Activated CD8-positive, alpha-beta T cell treated with anti-CD3 and anti-CD28 coated beads, Interleukin-2, amount 10 ng/mL, durations not matched to agents 7 days and 5 days (primary cell): Measurements from ENCODE around the gene STIM1. TPM values are rescaled to one million over a fixed set of nuclear protein-coding genes. Genes with fewer than 3 reads are reported as not detected.
A peak's percentile ranks its signal among the peaks of the same experiment; 100 is the strongest.
"Not testable (repeated sequence)": the region's sequence is repeated elsewhere in the genome, so short reads cannot be mapped to it uniquely, and the experiment has no call there.

Experiments
- ATAC-seq: fragments of 150-1000 bp; cut with Tn5 transposase; one replicate; pipeline ENCODE4 v1.10.0; 2021; ENCODE audit warnings: moderate library complexity
- CTCF ChIA-PET: fragments of 350-600 bp; sonication (Branson Sonifier 250); formaldehyde crosslinking; loops from one replicate; lab custom pipeline; 2021; ENCODE audit warnings: antibody characterized with exemption; lab: Charles Lee
- POLR2A ChIA-PET: fragments of 350-600 bp; sonication (Branson Sonifier 250); formaldehyde crosslinking; loops from one replicate; lab custom pipeline; 2021; ENCODE audit warnings: antibody characterized with exemption; lab: Charles Lee
- DNase-seq: peaks from one replicate; pipeline ENCODE4 v3.0.0-alpha.2; 2020
- H3K27ac Mint-ChIP-seq: one replicate; pipeline ENCODE4 v1.8.0; 2021; ENCODE audit warnings: mild to moderate bottlenecking, mixed read lengths
- H3K27me3 Mint-ChIP-seq: one replicate; pipeline ENCODE4 v1.8.0; 2021; ENCODE audit warnings: low read depth, mixed read lengths
- H3K36me3 Mint-ChIP-seq: one replicate; pipeline ENCODE4 v1.8.0; 2021; ENCODE audit warnings: low read depth, mixed read lengths
- H3K4me1 Mint-ChIP-seq: one replicate; pipeline ENCODE4 v1.8.0; 2021; ENCODE audit warnings: low read depth, mixed read lengths
- H3K4me3 Mint-ChIP-seq: one replicate; pipeline ENCODE4 v1.8.0; 2021; ENCODE audit warnings: mild to moderate bottlenecking, mixed read lengths
- H3K9me3 Mint-ChIP-seq: one replicate; pipeline ENCODE4 v1.8.0; 2022; ENCODE audit warnings: mixed read lengths; ENCODE audit not compliant: insufficient read depth
- total RNA-seq, 2 experiments: library from RNA; stranded (reverse); gene quantifications; one replicate each; pipeline ENCODE4 v1.2.3, GENCODE V29; 2021

The STIM1 gene
- total RNA-seq, 2 experiments from 2014 or later: 97.3 to 104 TPM

GRCh38 chr11:3853899-3854659, 1.4 kb upstream of the STIM1 start:
- H3K4me1 Mint-ChIP-seq: peaks cover 53% of the 10 kb centered on the region

GRCh38 chr11:3854660-3854976, 846 bp upstream of the STIM1 start:
- Mint-ChIP-seq H3K36me3 (peaks cover 25% of the 10 kb centered on the region), H3K9me3 (no peaks in the 10 kb centered on the region), H3K4me1 (peaks cover 53% of the 10 kb centered on the region), H3K27ac (peak overlapping the region; percentile 99), H3K4me3 (peak overlapping the region; percentile 88), H3K27me3 (no peaks in the 10 kb centered on the region)
- CTCF ChIA-PET: interaction anchor here (0.7 to 19.5 kb wide), 65 partner anchors 12 to 242 kb away, joined by 3 to 630 read pairs (median 10); partner anchors contain the start of genes NUP98, PGAP2 and RHOG
- ATAC-seq (no peak), DNase-seq (no peak)
- POLR2A ChIA-PET: interaction anchor here (0.5 to 13.5 kb wide), 40 partner anchors 10 to 239 kb away, joined by 3 to 234 read pairs (median 5); partner anchors contain the start of genes NUP98 and RHOG

More at GRCh38 chr11:3853899-3854659, 1.4 kb upstream of the STIM1 start:
- POLR2A ChIA-PET: interaction anchor here (0.5 to 13.5 kb wide), 37 partner anchors 10 to 240 kb away, joined by 3 to 234 read pairs (median 5); partner anchors contain the start of genes NUP98 and RHOG
- DNase-seq: peak; percentile 85
- Mint-ChIP-seq H3K27ac (peak overlapping the region; percentile 99), H3K9me3 (no peaks in the 10 kb centered on the region), H3K36me3 (peaks cover 21% of the 10 kb centered on the region), H3K27me3 (no peaks in the 10 kb centered on the region), H3K4me3 (peak overlapping the region; percentile 88)
- CTCF ChIA-PET: interaction anchor here (0.7 to 19.5 kb wide), 60 partner anchors 13 to 241 kb away, joined by 3 to 630 read pairs (median 11); partner anchors contain the start of genes NUP98, PGAP2 and RHOG
- ATAC-seq: peak; percentile 63

DNA sequence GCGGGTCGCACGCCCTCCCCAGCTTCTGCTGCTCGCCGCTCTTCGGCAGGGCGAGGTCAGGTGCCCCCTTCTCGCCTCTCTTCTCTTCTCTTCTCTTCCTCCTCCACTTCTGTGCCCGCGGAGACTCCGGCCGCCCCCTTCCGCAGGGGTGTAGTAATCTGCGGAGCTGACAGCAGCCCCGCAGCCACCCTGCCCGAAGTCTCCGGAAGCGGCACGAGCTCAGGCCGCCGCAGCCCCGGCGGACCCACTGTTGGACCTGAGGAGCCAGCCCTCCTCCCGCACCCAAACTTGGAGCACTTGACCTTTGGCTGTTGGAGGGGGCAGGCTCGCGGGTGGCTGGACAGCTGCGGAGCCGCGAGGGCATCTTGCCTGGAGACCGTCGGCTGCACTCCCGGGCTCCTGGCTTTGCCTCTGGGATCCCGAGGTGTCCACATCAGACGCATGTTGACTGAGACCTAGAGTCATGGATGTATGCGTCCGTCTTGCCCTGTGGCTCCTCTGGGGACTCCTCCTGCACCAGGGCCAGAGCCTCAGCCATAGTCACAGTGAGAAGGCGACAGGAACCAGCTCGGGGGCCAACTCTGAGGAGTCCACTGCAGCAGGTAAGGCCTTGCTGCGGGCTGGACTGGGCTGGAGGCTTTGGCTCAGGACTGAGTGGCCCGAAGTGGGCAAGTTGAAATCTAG, 486 bp downstream of the STIM1 start:
- Mint-ChIP-seq H3K27ac (peak overlapping the region; percentile 93), H3K4me1 (peaks cover 66% of the 10 kb centered on the region), H3K4me3 (peak overlapping the region; percentile 84), H3K9me3 (no peaks in the 10 kb centered on the region), H3K36me3 (peaks cover 28% of the 10 kb centered on the region), H3K27me3 (no peaks in the 10 kb centered on the region)
- ChIA-PET POLR2A (interaction anchor here (0.9 to 13.5 kb wide), 26 partner anchors 8 to 236 kb away, joined by 3 to 234 read pairs (median 6); partner anchors contain the start of genes NUP98 and RHOG), CTCF (interaction anchor here (0.7 to 19.5 kb wide), 37 partner anchors 11 to 225 kb away, joined by 3 to 630 read pairs (median 15); partner anchors contain the start of genes NUP98, PGAP2 and RHOG)
- ATAC-seq: peak; percentile 8
- peak; percentile 75 for DNase-seq

DNA sequence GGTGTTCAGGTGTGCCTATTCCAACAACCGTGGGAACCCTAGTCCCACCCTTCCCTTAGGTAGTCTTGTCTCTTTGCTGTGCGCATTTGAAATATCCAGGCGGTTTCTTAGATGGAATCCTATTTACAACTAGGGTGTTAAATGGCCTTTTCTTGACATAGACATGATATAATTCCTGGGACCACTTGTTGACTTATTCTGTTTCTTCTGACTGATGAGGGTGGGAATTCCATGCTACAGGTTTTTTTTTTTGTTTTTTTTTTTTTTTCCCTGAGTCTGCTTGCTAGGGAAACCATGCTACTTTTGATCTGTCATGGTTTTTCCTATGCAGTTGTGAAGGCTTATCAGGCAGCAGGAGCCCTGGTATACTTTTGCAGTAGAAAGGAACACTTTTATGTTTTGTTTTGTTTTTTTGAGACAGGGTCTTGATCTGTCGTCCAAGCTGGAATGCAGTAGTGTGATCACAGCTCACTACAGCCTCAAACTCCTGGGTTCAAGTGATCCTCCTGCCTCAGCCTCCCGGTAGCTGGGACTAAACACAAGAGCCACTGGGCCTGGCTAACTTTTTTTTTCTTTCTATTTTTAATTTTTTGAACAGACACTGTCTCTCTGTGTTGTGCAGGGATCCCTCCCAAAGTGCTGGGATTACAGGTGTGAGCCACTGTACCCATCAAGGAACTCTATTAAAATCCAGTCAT, 1.5 kb downstream of the STIM1 start:
- ATAC-seq: no peak
- POLR2A ChIA-PET: interaction anchor here (0.7 to 13.5 kb wide), 6 partner anchors 8 to 110 kb away, joined by 3 to 234 read pairs (median 12); partner anchors contain the start of gene RHOG
- H3K4me1 Mint-ChIP-seq: peaks cover 71% of the 10 kb centered on the region
- H3K27ac Mint-ChIP-seq: peak overlapping the region; percentile 93
- no peaks in the 10 kb centered on the region for H3K9me3 Mint-ChIP-seq
- DNase-seq: no peak
- no peaks in the 10 kb centered on the region for H3K27me3 Mint-ChIP-seq
- CTCF ChIA-PET: interaction anchor here (2.6 to 19.5 kb wide), 8 partner anchors 7 to 213 kb away, joined by 17 to 630 read pairs (median 69); partner anchors contain the start of gene RHOG
- peaks cover 31% of the 10 kb centered on the region for H3K36me3 Mint-ChIP-seq
- peak overlapping the region; percentile 84 for H3K4me3 Mint-ChIP-seq

- ATAC-seq (no peak), DNase-seq (no peak)
- Mint-ChIP-seq H3K4me3 (peak overlapping the region; percentile 84), H3K27ac (peak overlapping the region; percentile 79), H3K27me3 (no peaks in the 10 kb centered on the region), H3K9me3 (no peaks in the 10 kb centered on the region), H3K4me1 (peaks cover 72% of the 10 kb centered on the region), H3K36me3 (peaks cover 36% of the 10 kb centered on the region)
- ChIA-PET POLR2A (interaction anchor here (0.6 to 13.5 kb wide), 4 partner anchors 8 to 114 kb away, joined by 3 to 234 read pairs (median 3); partner anchors contain the start of gene RHOG), CTCF (interaction anchor here (0.8 to 19.5 kb wide), 7 partner anchors 8 to 212 kb away, joined by 3 to 630 read pairs (median 17); partner anchors contain the start of gene RHOG)
These were observed 2.2 kb downstream of the STIM1 start for GRCh38 chr11:3857628-3858027.

- ATAC-seq: no peak
- CTCF ChIA-PET: interaction anchor here (1.0 to 19.5 kb wide), 9 partner anchors 9 to 210 kb away, joined by 3 to 630 read pairs (median 5); partner anchors contain the start of gene RHOG
- peak; percentile 59 for DNase-seq
- POLR2A ChIA-PET: interaction anchor here (1.0 to 13.5 kb wide), 4 partner anchors 10 to 88 kb away, joined by 3 to 234 read pairs (median 4); partner anchors contain the start of gene RHOG
- Mint-ChIP-seq H3K27ac (peak overlapping the region; percentile 79), H3K9me3 (no peaks in the 10 kb centered on the region), H3K4me3 (peak overlapping the region; percentile 84), H3K27me3 (no peaks in the 10 kb centered on the region), H3K4me1 (peaks cover 67% of the 10 kb centered on the region), H3K36me3 (peaks cover 46% of the 10 kb centered on the region)
These were observed 4.0 kb downstream of the STIM1 start for GRCh38 chr11:3859373-3859881.

- POLR2A ChIA-PET: interaction anchor here (0.6 to 13.5 kb wide), 5 partner anchors 13 to 87 kb away, joined by 3 to 234 read pairs (median 4); partner anchors contain the start of gene RHOG
- peak overlapping the region; percentile 84 for H3K4me3 Mint-ChIP-seq
These were observed 4.9 kb downstream of the STIM1 start for GRCh38 chr11:3860375-3860774.

DNA sequence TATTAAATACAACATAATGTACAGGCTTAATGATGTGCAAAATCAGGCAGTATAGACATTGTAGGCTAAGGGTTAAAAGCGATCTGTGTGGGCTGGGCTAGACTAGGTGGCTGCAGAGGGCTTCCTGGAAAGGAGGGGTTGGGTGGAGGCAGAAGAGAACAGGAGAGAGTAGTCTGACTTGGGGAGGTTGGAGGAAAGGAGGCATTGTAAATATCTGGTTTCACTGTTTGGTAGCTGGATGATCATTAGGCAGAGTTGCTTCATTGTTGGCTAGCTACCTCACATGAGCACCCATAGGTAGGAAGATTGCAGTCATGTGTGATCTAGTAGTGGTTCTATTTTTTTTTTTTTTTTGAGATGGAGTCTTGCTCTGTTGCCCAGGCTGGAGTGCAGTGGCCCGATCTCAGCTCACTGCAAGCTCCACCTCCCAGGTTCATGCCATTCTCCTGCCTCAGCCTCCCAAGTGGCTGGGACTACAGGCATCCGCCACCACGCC, 5.5 kb downstream of the STIM1 start:
- H3K4me3 Mint-ChIP-seq: peak overlapping the region; percentile 84
- H3K27me3 Mint-ChIP-seq, H3K9me3 Mint-ChIP-seq: not testable (repeated sequence)
- peaks cover 79% of the 10 kb centered on the region for H3K4me1 Mint-ChIP-seq
- peaks cover 50% of the 10 kb centered on the region for H3K36me3 Mint-ChIP-seq
- peak overlapping the region; percentile 84 for H3K27ac Mint-ChIP-seq
- CTCF ChIA-PET: interaction anchor here (0.9 to 19.5 kb wide), 7 partner anchors 8 to 209 kb away, joined by 3 to 630 read pairs (median 6); partner anchors contain the start of gene RHOG
- POLR2A ChIA-PET: interaction anchor here (0.6 to 13.5 kb wide), 6 partner anchors 10 to 231 kb away, joined by 3 to 234 read pairs (median 3); partner anchors contain the start of gene RHOG
- peak; percentile 69 for DNase-seq
- ATAC-seq: peak; percentile 74

More at GRCh38 chr11:3860375-3860774, 4.9 kb downstream of the STIM1 start:
- H3K4me1 Mint-ChIP-seq: peaks cover 73% of the 10 kb centered on the region
- peak overlapping the region; percentile 58 for H3K27ac Mint-ChIP-seq
- no peaks in the 10 kb centered on the region for H3K27me3 Mint-ChIP-seq
- DNase-seq: no peak
- no peak for ATAC-seq
- no peaks in the 10 kb centered on the region for H3K9me3 Mint-ChIP-seq
- CTCF ChIA-PET: interaction anchor here (1.0 to 19.5 kb wide), 8 partner anchors 10 to 209 kb away, joined by 3 to 630 read pairs (median 6); partner anchors contain the start of gene RHOG
- H3K36me3 Mint-ChIP-seq: peaks cover 50% of the 10 kb centered on the region

- H3K36me3 Mint-ChIP-seq: peaks cover 44% of the 10 kb centered on the region
- H3K27ac Mint-ChIP-seq: peak overlapping the region; percentile 84
- H3K4me1 Mint-ChIP-seq: peaks cover 86% of the 10 kb centered on the region
- ATAC-seq: peak; percentile 34
- DNase-seq: peak; percentile 61
- ChIA-PET CTCF (interaction anchor here (0.9 to 19.5 kb wide), 6 partner anchors 9 to 208 kb away, joined by 3 to 630 read pairs (median 22); partner anchors contain the start of gene RHOG), POLR2A (interaction anchor here (1.0 to 13.5 kb wide), 3 partner anchors 10 to 230 kb away, joined by 3 to 234 read pairs (median 4); partner anchors contain the start of gene RHOG)
- H3K9me3 Mint-ChIP-seq: no peaks in the 10 kb centered on the region
- peak overlapping the region; percentile 84 for H3K4me3 Mint-ChIP-seq
- H3K27me3 Mint-ChIP-seq: no peaks in the 10 kb centered on the region
These were observed 6.2 kb downstream of the STIM1 start for GRCh38 chr11:3861683-3862082.
